PFSK-1 (cell line): ENCODE data around the gene DNAJC17.

Source experiments
- POLR2AphosphoS5 ChIP-seq: IDR thresholded peaks from 2 replicates; pipeline ENCODE4 v1.6.1; 2012; ENCODE audit warnings: low read depth, mild to moderate bottlenecking, control low read depth, low read length, moderate library complexity
- REST ChIP-seq, 2 experiments: IDR thresholded peaks; 2 replicates each; pipeline versions ENCODE4 v1.6.1 to v1.8.0; 2011 to 2012; ENCODE audit warnings: low read depth in 2 of 2, low read length in 2 of 2, control low read depth in 1 of 2, inconsistent platforms in 1 of 2, mild to moderate bottlenecking in 1 of 2, moderate library complexity in 1 of 2; ENCODE audit not compliant: insufficient read depth in 1 of 2
- TAF1 ChIP-seq: IDR thresholded peaks from 2 replicates; pipeline ENCODE4 v1.6.1; 2012; ENCODE audit warnings: low read length, control low read depth, borderline replicate concordance; ENCODE audit not compliant: insufficient read depth

DNA sequence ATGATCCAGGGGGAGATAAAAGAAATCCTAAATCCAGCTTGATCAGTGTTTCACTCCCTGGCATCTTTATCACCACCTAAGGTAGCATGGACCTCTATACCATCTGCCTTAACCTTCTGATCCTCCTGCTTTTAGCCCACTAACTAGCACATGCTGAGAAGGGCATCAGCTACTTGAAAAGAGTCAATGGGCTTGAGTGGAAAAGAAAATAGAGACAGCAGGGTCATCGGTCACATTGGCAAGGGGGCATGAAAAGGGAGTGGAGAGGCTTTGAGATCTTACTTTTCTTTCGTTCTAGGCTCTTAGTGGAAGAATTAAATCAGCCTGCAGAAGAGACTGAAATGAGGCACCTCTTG lies 623 bp downstream of the DNAJC17 start:
- TF ChIP-seq TAF1 (no peak; the same call in 1 of the 2 replicates), POLR2AphosphoS5 (no peak), REST (IDR thresholded peaks at IDR 0.05; ENCODE audit: insufficient read depth in 1 of 2, low read depth in 2 of 2, low read length in 2 of 2) (no peak)
